ENCODE data around the gene A4GALT. TPM values are rescaled to one million over a fixed set of nuclear protein-coding genes. Genes with fewer than 3 reads are reported as not detected.
"Not testable (repeated sequence)": the region's sequence is repeated elsewhere in the genome, so short reads cannot be mapped to it uniquely, and the experiment has no call there.

The A4GALT gene
- total RNA-seq, 1 donor from 2014 or later: 2.6 TPM

DNA sequence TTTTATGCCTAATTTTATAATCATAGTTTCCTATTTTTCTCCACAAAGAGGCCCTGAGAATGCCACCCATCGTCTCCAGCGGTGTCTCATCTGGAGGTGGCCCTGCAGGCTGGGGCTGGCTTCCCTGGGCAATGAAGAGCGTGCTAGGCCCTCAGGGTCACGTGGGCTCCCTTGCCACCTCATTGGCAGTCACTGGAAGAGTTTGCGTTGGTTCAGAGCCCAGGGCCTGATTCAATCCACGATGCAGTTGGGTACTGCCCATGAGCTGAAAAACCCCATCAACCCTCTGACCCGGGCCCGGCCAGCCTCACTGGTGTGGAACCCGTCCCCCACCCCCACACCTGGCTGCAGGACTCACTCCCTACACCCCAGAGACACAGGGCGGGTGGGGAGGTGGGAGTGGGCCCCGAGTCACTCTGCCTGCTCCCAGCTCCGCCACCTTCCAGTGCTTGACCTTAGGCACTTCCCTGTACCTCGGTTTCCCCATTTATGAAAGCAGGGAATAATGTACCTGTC, 43.4 kb upstream of the A4GALT start:
- Histone ChIP-seq H3K9me3 (ENCODE audit: low read depth) (no peaks in the 10 kb centered on the region), H4K20me1 (ENCODE audit: low read depth) (no peaks in the 10 kb centered on the region), H3K4me1 (no peaks in the 10 kb centered on the region), H3K9ac (no peak overlapping the region), H3K4me3 (no peak overlapping the region), H3K36me3 (no peaks in the 10 kb centered on the region), H3K79me2 (ENCODE audit: low read depth) (no peaks in the 10 kb centered on the region), H3K4me2 (no peak overlapping the region), H3K27me3 (no peaks in the 10 kb centered on the region), H3K27ac (no peak overlapping the region), H3F3A (ENCODE audit: low read depth) (no peaks in the 10 kb centered on the region), H2AFZ (replicated peaks) (no peak overlapping the region)
- TF ChIP-seq EZH2 (IDR thresholded peaks at IDR 0.05): no peak
- TF ChIP-seq EZH2phosphoT487 (IDR thresholded peaks at IDR 0.05): no peak
- TF ChIP-seq, protein P1, sequence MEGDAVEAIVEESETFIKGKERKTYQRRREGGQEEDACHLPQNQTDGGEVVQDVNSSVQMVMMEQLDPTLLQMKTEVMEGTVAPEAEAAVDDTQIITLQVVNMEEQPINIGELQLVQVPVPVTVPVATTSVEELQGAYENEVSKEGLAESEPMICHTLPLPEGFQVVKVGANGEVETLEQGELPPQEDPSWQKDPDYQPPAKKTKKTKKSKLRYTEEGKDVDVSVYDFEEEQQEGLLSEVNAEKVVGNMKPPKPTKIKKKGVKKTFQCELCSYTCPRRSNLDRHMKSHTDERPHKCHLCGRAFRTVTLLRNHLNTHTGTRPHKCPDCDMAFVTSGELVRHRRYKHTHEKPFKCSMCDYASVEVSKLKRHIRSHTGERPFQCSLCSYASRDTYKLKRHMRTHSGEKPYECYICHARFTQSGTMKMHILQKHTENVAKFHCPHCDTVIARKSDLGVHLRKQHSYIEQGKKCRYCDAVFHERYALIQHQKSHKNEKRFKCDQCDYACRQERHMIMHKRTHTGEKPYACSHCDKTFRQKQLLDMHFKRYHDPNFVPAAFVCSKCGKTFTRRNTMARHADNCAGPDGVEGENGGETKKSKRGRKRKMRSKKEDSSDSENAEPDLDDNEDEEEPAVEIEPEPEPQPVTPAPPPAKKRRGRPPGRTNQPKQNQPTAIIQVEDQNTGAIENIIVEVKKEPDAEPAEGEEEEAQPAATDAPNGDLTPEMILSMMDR (IDR thresholded peaks at IDR 0.05): no peak
- no peaks in the 10 kb centered on the region for H3K36me3 Mint-ChIP-seq
- no peak for DNase-seq (ENCODE audit: low spot score)
- no peak overlapping the region for H3K4me3 Mint-ChIP-seq
- H3K27me3 Mint-ChIP-seq (ENCODE audit: insufficient read depth, low read depth): peaks cover 6% of the 10 kb centered on the region
- no peaks in the 10 kb centered on the region for H3K9me3 Mint-ChIP-seq
- peaks cover 8% of the 10 kb centered on the region for H3K4me1 Mint-ChIP-seq
- no peak overlapping the region for H3K27ac Mint-ChIP-seq

DNA sequence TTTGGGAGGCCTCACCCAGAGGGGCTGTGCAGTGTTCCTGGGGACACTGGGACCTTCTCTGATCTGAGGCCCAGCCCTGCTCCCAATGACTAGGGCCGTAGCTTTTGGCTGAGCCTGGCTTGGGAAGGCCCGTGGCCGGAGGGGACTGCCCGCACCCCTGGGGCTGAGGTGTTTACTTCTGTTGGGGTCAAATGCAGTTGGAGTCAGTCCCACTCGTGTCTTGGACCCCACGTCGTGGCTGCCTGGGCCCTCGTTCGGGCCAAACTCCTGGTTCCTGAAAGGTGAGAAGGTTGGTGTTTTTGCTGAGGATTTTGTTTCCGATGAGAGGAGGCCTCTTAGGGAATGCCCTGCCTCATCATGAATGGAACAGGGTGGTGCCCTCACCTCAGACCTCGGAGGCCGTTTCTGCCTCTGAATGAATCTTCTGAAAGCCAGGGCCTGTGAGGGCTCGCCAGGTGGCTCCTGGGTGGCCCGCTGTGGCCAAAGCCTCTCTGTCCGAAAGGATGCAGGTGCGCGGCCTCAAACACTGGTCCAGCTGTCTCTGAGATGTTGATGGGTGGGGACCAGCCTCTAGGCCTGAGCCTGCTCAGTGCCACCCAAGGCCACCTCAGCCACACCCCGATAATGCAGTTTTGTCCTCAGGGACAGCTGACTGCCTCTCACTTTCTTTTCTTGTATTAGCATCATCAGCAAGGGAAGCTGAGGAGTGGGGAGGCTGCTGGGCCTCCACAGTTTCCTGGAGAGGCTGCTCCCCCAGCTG, 40.3 kb upstream of the A4GALT start:
- Mint-ChIP-seq H3K4me3 (no peak overlapping the region), H3K27me3 (ENCODE audit: insufficient read depth, low read depth) (peaks cover 8% of the 10 kb centered on the region), H3K9me3 (no peaks in the 10 kb centered on the region), H3K4me1 (peaks cover 12% of the 10 kb centered on the region), H3K27ac (no peak overlapping the region), H3K36me3 (no peaks in the 10 kb centered on the region)
- TF ChIP-seq EZH2 (IDR thresholded peaks at IDR 0.05) (no peak), EZH2phosphoT487 (IDR thresholded peaks at IDR 0.05) (no peak)
- TF ChIP-seq, protein P1 (IDR thresholded peaks at IDR 0.05): no peak
- no peaks in the 10 kb centered on the region for H3K4me1 ChIP-seq
- H2AFZ ChIP-seq (replicated peaks): no peak overlapping the region
- no peaks in the 10 kb centered on the region for H3K79me2 ChIP-seq (ENCODE audit: low read depth)
- H3K4me3 ChIP-seq: no peak overlapping the region
- H3F3A ChIP-seq (ENCODE audit: low read depth): peaks cover 9% of the 10 kb centered on the region
- no peak overlapping the region for H3K27ac ChIP-seq
- H3K9ac ChIP-seq: no peak overlapping the region
- no peaks in the 10 kb centered on the region for H4K20me1 ChIP-seq (ENCODE audit: low read depth)
- H3K9me3 ChIP-seq (ENCODE audit: low read depth): no peaks in the 10 kb centered on the region
- DNase-seq (ENCODE audit: low spot score): peak; percentile 3
- H3K36me3 ChIP-seq: no peaks in the 10 kb centered on the region
- no peaks in the 10 kb centered on the region for H3K27me3 ChIP-seq
- H3K4me2 ChIP-seq: no peak overlapping the region

DNA sequence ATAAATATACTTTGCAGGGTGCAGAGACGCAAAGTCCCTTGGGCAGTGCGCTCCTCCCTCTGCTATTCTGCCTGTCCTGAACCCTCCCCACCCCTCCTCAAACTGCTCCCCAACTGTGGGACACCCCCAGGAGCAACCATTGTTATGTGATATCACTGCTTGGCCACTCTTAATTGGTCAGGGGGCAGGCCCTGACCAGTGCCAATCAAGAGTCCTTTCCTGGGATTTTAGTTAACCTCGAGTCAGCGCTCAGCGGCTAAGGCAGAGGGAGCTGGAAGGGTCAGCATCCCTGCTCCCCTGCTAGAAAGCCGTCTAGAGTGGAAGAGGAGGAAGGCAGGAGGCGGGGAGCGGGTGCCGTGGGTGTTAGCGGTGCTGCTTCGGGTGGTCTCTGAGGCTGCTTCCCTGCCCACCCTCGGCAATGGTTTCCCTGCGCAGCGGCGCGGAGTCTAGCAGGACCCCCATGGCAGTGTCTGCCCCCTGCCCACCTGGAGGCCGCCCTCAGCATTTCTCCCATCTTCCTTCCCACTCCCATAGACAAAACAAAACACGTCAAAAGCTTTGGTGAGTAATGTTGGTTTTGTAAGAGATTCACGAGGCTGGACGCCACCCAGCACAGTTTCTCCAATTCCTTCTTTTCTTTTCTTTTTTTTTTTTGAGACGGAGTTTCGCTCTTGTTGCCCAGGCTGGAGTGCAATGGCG, 38.4 kb upstream of the A4GALT start:
- no peaks in the 10 kb centered on the region for H3K36me3 Mint-ChIP-seq
- Histone ChIP-seq H3K27me3 (no peaks in the 10 kb centered on the region), H3K27ac (no peak overlapping the region), H3F3A (ENCODE audit: low read depth) (peaks cover 9% of the 10 kb centered on the region), H2AFZ (replicated peaks) (peak overlapping the region; percentile 82), H3K4me3 (no peak overlapping the region), H3K9me3 (ENCODE audit: low read depth) (no peaks in the 10 kb centered on the region), H3K4me1 (no peaks in the 10 kb centered on the region), H3K36me3 (no peaks in the 10 kb centered on the region), H4K20me1 (ENCODE audit: low read depth) (no peaks in the 10 kb centered on the region), H3K4me2 (no peak overlapping the region), H3K79me2 (ENCODE audit: low read depth) (no peaks in the 10 kb centered on the region), H3K9ac (no peak overlapping the region)
- peaks cover 13% of the 10 kb centered on the region for H3K27me3 Mint-ChIP-seq (ENCODE audit: insufficient read depth, low read depth)
- TF ChIP-seq EZH2 (IDR thresholded peaks at IDR 0.05) (no peak), EZH2phosphoT487 (IDR thresholded peaks at IDR 0.05) (no peak)
- TF ChIP-seq, protein P1 (IDR thresholded peaks at IDR 0.05): no peak
- H3K9me3 Mint-ChIP-seq: no peaks in the 10 kb centered on the region
- no peak overlapping the region for H3K4me3 Mint-ChIP-seq
- H3K4me1 Mint-ChIP-seq: peaks cover 12% of the 10 kb centered on the region
- DNase-seq (ENCODE audit: low spot score): peak; percentile 18
- H3K27ac Mint-ChIP-seq: peak overlapping the region; percentile 53

DNA sequence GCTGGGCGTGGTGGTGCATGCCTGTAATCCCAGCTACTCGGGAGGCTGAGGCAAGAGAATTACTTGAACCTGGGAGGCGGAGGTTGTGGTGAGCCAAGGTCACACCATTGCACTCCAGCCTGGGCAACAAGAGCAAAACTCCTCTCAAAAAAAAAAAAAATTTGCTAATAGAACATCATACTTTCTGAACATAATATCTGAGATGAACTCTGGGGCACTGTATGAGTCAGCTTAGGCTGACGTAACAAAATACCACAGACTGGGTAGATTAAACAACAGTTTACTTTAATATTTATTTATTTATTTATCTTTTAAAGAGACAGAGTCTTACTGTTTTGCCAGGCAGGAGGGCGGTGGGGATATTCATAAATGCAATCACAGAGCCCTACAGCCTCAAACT, 34.9 kb upstream of the A4GALT start:
- not testable (repeated sequence) for H3K79me2 ChIP-seq (ENCODE audit: low read depth); H3K36me3 Mint-ChIP-seq; H3K27me3 ChIP-seq; H3K27ac Mint-ChIP-seq; H4K20me1 ChIP-seq (ENCODE audit: low read depth); H3K4me1 ChIP-seq; H3K9me3 ChIP-seq (ENCODE audit: low read depth); H3K4me2 ChIP-seq; H3K27ac ChIP-seq; H3K36me3 ChIP-seq; H3K9ac ChIP-seq; DNase-seq (ENCODE audit: low spot score); H3K9me3 Mint-ChIP-seq; H3F3A ChIP-seq (ENCODE audit: low read depth); H2AFZ ChIP-seq (replicated peaks); H3K4me3 Mint-ChIP-seq; H3K4me3 ChIP-seq
- Mint-ChIP-seq H3K4me1 (peaks cover 19% of the 10 kb centered on the region), H3K27me3 (ENCODE audit: insufficient read depth, low read depth) (peaks cover 17% of the 10 kb centered on the region)

DNA sequence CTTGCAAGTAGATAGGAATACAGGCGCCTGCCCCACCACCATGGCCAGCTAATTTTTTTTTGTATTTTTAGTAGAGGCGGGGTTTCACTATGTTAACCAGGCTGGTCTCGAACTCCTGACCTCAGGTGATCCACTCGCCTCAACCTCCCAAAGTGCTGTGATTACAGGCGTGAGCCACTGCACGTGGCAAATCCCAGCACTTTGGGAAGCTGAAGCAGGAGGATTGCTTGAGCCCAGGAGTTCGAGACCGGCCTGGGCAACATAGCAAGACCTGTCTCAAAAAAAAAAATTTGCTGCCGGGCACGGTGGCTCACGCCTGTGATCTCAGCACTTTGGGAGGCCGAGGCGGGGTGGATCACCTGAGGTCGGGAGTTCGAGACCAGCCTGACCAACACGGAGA, 34.5 kb upstream of the A4GALT start:
- not testable (repeated sequence) for H3K36me3 Mint-ChIP-seq, H3K27ac ChIP-seq

More for the DNA sequence above, 34.5 kb upstream of the A4GALT start:
- H3K27me3 Mint-ChIP-seq (ENCODE audit: insufficient read depth, low read depth): peaks cover 17% of the 10 kb centered on the region
- not testable (repeated sequence) for H4K20me1 ChIP-seq (ENCODE audit: low read depth); H3K4me3 ChIP-seq; H3K79me2 ChIP-seq (ENCODE audit: low read depth); H3K9me3 Mint-ChIP-seq; H3K4me1 ChIP-seq; H3F3A ChIP-seq (ENCODE audit: low read depth); H3K4me3 Mint-ChIP-seq; H3K36me3 ChIP-seq; DNase-seq (ENCODE audit: low spot score); H2AFZ ChIP-seq (replicated peaks); H3K9ac ChIP-seq; H3K4me2 ChIP-seq; H3K9me3 ChIP-seq (ENCODE audit: low read depth); H3K27me3 ChIP-seq; H3K27ac Mint-ChIP-seq
- H3K4me1 Mint-ChIP-seq: peaks cover 19% of the 10 kb centered on the region
